CD4-positive, alpha-beta T cell treated with Interleukin-1 beta for 1 hour (primary cell): ENCODE measurements around the gene IL18BP.

Experiments
- DNase-seq, 2 donors: peaks; one replicate each; pipeline ENCODE4 v3.0.0-alpha.2; 2020 to 2022

The IL18BP gene

DNA sequence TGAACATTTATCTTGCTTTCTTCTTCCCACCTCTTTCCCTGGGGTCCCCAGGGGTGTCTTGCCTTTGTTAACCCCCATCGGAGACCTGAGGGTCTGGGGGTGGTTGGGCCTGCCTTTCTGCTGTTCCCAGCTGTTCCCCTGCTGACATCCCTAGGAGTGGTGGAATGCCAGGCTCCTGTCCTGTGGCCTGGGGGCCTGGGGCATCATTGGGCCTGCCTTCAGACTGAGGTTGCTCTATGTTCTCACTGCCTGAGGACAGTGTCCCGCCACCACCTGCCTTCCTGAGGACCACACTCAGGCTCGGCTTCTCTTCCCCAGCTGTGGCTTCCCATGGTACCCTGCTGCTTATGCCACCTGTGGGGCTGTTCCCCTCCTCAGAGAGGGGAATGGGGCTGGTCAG lies 1.1 kb upstream of the IL18BP start:
- DNase-seq: no peak

DNA sequence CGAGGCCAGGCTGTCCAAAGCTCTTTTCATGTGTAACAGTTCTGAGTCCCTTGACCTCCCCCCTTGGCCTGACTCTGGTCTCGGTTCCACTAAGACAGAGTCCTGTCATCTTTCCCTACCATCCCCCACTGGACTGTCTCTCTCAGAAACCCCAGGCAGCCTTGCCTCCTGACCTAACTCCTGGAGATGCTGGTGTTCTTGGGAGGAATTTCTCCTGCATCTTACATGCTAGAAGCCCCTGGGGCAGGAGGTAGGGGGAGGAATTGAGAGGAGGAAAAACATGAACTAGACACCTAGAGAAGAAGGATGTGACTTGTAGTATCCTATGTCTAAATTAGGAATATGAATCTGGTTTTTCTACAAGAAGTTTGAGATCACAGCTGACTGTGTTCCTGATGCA lies 648 bp upstream of the IL18BP start:
- no peak for DNase-seq

DNA sequence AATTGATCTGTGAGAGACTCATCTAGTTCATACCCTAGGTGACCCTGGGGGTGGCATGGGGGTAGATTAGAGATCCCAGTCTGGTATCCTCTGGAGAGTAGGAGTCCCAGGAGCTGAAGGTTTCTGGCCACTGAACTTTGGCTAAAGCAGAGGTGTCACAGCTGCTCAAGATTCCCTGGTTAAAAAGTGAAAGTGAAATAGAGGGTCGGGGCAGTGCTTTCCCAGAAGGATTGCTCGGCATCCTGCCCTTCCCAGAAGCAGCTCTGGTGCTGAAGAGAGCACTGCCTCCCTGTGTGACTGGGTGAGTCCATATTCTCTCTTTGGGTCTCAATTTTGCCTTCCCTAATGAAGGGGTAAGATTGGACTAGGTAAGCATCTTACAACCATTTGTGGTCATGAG lies 653 bp downstream of the IL18BP start:
- DNase-seq: no peak

DNA sequence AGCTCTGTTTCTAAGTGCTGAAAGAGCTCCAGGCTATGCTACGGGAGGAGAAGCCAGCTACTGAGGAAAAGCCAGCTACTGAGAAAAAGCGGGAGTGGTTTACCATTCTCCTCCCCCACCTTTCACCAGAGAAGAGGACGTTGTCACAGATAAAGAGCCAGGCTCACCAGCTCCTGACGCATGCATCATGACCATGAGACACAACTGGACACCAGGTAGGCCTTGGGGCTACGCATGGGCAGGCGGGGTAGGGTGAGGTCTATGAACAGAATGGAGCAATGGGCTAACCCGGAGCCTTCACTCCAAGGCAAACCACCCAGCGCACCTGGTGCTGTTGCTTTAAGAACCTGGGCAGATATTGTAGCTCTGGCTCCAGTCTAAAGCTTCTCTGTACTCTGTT lies 1.1 kb downstream of the IL18BP start:
- DNase-seq: no peak

DNA sequence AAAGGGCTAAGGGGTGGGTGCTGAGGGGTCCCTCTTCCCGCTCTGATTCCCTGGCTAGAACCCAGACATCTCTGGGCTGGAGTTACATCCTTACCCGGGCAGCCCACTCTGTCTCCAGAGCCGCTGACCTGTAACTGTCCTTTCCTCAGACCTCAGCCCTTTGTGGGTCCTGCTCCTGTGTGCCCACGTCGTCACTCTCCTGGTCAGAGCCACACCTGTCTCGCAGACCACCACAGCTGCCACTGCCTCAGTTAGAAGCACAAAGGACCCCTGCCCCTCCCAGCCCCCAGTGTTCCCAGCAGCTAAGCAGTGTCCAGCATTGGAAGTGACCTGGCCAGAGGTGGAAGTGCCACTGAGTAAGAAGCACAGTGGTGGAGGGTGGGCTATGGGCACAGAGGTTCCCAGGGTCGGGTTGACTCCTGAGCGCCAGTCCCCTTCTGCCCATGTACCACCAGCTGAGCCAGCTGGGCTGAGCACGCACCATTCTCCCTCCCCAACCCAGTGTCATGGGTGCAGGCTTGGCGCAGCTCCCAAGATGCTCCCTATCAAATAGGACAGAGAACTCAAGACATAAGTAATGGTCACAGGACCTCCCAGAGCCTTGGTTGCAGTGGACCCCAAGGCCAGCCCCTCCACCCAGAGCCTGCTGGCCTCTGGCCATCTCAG lies 1.6 kb downstream of the IL18BP start:
- no peak for DNase-seq

DNA sequence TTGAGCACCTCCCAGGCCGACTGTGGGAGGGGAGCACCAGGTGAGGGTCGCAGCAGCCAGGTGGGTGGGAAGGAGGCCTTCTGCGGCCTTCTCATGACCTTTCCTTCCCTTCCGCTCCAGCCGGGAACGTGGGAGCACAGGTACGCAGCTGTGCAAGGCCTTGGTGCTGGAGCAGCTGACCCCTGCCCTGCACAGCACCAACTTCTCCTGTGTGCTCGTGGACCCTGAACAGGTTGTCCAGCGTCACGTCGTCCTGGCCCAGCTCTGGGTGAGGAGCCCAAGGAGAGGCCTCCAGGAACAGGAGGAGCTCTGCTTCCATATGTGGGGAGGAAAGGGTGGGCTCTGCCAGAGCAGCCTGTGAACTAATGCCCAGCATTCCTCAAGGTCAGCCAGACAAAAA lies 2.6 kb downstream of the IL18BP start:
- DNase-seq: no peak

DNA sequence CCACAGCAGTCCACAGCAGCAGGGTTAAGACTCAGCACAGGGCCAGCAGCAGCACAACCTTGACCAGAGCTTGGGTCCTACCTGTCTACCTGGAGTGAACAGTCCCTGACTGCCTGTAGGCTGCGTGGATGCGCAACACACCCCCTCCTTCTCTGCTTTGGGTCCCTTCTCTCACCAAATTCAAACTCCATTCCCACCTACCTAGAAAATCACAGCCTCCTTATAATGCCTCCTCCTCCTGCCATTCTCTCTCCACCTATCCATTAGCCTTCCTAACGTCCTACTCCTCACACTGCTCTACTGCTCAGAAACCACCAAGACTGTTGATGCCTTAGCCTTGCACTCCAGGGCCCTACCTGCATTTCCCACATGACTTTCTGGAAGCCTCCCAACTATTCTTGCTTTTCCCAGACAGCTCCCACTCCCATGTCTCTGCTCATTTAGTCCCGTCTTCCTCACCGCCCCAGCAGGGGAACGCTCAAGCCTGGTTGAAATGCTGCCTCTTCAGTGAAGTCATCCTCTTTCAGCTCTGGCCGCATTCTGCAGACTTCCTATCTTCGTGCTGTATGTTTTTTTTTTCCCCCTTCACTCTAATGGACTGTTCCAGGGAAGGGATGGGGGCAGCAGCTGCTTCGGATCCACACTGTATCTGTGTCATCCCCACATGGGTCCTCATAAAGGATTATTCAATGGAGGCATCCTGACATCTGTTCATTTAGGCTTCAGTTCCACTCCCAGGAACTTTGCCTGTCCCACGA lies 3.3 kb downstream of the IL18BP start:
- DNase-seq: no peak

DNA sequence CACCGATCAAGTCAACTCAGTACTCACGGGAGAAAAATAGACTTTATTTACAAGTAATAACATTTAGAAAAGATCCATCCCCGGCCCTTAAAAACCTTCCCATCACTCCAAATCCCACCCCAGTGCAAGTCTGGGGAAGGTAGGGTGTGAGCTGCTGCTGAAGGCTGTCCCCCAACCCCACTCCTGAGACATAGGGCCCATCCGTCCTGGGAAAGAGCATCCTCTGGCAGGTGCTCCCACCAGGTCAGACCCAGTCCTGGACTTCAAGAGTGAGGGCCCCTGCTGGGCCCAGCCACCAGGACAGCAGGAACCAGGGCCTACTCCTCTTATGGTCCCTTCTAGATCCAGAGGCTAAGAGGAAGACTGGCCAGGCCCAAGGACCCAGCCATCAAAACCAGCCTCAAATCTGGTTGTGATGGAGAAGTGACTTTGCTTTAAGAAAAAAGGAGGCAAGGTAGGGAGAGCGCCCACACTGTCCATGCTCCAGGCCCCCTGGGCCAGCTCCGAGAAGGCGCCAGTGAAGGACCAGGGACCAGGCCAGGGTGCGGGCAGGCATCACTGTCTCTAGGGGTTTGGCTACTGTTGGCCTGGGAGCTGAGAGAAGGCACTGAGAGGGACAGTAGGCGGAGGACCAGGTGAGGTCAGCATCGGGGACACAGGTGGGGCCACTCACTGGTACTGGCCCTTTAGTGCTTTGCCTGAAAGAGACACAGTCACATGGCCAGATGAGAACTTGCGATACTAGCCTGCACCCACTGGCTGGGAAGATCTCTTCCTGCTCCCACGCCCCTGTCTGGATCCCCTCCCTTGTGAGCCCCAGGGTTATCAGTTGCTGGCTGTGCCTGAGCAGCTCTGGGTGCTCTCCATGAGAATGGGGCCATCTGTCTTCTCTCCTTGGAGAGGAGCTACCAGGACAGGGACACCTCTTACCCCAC lies 4.4 kb downstream of the IL18BP start:
- no peak for DNase-seq

DNA sequence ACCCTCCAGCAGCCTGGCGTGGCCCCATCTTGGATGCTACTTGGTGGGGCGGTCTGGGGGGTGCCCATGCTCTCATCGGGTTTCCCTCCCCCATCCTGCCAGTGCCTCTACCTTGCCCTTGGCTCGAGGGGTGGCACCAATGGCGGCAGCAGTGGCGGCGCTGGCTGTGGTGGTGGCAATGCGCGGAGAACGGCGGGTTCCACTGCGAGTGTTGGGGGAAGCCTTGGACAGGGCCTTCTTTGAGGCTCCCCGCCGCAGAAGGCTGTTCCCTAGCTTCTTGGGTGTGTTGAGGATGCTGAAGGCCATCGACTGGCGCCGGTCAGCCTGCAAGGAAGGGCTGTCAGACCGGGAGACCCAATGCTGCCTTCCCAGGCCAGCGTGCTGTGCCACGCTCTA lies 5.1 kb downstream of the IL18BP start:
- DNase-seq: no peak

DNA sequence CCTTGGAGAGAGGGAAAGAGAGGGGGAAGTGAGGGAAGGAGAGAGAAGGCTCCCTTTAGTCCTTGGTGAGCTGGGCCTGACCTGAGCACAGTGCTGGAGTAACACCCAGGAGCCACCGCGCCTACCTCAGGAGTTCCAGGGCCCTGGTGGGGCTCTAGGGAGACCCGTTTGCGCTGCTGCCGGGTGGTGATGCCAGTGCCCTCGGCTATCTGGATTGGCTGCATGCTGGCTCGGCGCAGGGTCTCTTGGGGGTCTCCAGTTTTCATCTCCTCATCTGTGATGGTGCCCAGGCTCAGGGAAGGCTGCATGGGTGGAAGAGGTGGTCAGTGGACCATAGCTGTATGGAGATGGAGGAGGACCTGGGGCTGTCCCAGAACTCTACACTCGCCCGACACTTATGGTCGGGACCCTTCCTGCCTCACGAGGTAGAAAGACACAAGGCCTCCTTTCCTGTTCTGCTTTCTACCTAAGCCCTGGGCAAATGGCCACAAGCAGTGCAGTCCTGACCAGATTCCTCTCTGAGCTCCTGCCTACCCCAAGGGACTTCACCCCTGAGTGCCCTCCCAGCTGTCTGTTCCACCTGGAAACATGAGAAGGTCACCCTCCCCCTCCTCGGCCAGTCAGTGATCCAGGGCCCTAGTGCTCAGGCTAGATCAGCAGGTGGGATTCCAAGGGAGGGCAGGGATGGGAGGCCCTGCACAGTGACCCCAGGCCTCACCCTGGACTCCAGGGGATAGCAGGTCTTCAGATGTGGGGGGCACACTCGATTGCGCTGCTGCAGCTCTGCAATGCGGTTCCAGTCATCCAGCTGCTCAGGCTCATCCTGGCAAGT lies 6.0 kb downstream of the IL18BP start:
- DNase-seq: no peak

DNA sequence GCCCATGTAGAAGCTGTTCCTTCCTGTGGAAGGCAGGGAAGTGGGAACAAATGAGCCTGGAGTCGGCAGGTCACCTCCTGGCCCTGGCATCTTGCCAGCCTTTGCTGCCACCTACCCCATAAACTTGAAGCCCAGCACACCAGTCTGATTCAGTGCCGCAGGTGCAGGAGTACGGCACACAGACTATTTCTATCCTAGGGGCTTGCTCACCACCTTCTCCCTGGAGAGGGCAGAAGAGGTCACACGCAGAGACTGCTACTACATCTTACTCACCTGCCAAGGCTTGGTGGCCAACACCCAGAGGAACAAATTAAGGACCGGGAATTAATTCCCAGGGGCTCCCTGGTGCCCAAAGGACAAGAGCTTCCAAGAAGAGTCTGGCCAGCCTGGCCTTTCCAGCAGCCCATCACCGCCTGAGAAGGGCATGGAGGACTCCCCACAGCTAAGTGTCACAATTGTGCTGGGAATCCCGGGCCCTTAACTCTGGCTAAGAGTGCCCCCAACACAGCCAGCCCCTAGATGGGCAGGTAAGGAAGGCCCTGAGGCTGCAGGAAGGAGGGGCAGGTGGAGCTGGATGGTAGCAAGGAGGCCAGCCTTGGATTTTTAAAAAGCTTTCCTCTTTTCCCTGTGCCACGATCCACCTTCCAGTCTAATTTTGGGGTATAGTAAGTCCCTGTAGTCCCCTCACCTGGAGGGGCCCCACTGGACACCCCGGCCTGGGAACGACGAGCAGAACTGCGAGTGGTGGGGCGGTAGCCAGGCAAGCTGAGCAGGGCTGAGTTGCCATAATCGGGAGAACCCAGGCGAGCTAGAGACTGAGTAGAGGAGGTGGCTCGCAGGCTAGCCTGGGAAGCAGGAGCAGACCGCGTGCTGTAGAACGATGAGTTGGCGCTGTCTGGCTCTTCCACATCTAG lies 6.9 kb downstream of the IL18BP start:
- no peak for DNase-seq

DNA sequence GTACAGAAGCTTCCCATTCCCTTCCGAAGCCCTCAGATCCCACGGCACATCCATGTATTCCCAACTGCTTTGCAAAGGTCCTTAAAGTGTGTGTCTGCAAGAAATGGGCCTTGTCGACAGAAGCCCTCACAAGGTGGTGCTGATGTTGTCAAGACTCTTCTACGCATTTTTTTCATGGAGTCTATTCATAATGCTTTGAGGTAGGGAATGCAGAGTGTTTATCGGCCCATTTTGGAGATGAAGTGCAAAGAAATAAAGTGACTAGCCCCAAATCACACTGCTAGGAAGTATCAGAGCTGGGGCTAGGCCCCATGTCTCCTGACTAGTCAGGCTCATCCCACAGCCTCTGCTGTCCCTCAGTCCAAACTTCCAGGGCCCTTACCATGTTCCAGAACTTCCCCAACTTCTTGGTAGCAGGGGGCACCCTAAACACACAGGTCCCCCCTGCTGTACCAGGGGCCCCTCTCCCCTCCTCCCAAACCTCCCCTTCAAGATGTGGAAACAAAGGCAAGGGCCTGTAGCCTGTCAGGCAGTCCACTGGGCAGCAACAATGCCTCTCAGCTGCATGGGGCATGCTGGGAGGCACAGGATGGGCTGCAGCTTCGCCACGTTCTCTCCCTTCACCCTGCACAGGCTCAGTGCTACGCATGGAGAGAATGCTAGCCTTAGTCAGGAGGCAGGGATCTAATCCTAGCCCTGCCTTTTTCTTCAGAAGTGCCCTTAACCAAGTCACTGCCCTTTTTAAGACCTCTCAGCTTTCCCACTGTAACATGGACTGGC lies 7.8 kb downstream of the IL18BP start:
- no peak for DNase-seq

DNA sequence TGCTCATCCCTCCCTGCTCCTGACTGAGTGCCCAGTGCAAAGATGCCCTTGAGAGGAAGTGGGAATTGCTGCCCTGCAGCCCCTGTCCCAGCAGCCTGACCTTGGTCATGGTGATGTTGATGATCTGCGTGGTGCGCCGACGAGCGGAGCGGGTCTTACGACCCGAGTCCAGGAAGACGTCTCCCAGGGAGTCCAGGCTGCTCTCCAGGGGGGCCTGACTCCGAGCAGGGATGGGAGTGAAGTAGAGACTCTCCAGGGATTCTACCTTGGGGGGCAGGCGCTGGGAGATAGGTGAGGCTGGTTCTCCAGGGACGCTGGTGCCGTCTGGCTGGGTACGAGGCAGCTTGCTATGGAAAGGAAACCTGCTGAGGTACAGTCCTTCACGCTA lies 8.4 kb downstream of the IL18BP start:
- DNase-seq: no peak

DNA sequence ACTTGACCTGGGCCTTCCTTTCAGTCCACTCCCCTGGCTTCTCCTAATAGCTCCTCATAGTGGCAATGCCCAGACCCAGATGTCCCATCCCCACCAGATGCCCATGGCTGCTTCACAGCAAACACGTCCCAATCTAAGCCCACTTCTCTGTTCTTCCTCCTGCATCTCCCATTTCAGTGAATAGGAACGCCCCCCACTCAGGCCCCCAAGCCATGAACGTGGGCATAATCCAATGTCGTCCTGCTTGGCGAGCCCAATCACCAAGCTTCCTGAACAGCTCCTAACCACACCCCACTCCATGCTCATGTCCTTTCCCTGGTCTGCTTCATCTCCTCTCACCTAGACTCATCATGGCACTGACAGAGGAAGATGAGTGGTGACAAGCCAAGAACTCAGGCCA lies 8.9 kb downstream of the IL18BP start:
- DNase-seq: no peak

DNA sequence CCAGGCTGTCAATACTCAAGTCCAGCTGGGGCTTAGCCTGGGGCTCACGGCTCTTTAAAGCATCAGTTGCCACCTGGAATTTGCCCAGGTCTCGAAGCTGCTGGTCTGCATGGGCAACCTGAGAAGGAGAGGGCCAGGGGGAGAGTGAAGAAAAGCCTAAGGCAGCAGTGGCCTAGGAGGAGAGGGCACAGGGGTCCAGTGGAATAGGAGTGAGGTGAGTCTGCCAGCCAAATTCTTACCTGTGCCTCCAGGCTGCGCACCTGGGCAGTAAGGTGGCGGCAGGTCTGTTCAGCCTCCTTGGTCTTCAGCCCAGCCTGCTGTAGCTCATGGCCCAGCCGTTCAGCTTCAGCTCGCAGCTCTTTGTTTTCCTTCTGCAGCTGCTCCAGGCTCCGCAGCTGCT lies 10.0 kb downstream of the IL18BP start:
- no peak for DNase-seq

DNA sequence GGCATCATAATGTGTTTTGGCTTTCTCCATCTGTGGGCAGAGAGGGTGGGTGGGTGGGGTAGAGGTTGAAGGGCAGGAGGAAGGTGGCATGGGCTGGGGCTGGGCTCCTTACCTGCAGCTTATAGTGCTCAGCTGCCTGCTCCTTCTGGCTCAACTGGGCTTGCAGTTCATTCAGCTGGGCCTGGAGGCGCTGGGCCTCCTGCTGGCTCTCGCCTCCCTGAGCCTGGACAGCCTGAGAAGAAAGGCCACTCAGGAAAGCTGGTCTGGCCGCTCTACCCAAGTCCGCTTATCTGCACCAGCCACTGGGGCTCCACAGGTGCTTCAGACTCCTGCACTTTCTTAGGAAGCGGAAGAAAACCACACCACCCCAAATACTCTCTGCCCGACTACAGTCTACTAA lies 10.4 kb downstream of the IL18BP start:
- DNase-seq: no peak

DNA sequence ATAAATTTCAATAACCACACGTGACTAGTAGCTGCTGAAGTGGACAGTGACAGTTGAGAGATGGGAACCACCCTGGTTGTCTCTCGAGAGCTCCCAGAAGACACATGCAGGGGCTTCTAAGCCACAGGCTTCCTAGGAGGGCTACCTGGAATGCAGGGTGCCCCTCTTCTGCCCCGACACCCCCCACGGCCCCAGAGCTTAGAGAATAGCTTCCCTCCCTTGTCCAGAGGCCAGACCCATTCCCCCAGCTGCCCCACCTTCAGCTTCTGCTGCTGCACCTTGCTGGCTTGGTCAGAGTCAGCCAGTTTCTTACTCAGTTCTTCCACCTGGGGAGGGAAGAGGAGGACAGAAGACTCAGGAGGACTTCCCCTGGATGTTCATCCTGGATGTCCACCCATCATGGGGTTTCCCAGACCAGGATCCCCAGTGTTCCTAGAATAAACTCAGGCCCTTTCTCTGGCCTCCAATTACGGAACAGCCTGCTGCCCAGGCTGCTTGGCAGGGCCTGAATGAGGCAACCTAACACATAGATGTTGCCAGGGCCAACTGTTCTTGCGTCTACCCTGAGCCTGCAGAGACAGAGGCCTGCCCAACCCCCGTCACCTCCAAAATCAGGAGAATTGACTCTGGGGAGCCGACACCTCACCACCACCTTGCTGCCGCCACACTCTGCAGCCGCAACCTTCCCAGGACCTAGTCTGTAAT lies 12.0 kb downstream of the IL18BP start:
- DNase-seq: no peak

DNA sequence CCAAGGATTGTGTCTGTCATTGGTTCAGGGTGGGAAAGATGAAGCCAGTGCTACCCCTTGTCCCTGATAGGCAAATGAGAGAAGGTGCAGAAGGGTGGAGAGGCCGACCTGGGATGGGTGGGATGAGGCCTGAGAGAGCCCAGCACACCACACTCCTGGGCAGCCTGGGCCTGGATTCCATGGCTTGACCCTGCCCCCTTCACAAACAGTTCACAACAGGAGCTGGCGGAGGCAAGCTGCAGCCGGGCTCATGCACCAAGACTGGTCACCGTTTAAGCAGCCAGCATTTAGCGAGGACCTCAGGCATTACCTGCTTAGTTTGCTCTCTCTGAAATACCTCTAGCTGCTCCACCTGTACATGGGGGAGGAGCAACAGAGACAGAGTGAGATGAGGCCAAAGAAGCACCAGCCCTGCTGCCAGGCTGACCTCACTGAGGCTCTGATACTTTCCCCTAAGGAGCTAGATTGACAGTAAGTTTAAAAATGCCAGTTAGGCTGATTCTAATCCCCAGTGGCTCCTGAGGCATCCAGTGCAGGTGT lies 13.5 kb downstream of the IL18BP start:
- no peak for DNase-seq

DNA sequence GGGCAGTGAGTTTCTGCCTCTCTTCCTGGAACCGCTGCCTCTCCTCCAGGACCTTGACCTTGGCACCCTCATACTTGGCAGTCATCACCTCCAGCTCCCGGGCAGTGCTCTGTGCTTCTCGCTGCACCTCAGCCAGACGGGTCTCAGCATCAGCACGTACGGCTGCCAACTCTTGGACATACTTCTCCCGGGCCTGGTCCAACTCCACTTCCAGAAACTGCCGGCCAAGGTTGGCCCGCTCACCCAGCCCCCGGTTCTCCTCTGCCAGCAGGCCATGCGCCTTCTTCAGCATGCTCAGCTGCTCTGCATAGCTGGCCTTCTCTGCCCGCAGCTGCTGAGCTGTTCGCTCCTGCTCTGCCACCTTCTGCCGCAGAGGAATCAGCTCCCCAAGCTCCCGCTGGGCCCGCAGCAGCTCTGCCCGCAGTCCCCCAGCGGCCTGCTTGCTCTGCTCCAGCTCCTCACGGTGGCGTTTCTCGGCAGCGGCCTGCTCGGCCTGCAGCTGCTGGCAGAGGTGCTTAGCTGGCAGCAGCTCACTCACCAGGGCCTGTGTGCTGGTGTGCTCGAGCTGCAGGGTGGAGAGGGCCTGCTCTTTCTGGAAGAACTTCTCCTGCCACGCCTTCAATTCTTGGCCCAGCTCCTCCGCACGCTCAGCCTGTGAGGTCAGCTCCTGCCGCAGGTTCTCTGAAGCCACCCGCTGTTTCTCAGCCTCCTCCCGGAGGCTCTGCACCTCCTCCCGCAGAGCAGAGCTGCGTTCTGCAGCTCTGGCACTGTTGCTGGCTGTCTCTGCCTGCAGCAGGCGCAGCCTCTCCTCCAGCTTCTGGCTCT lies 14.4 kb downstream of the IL18BP start:
- DNase-seq: no peak
